Measurements from ENCODE around the gene GNB1L. TPM values are rescaled to one million over a fixed set of nuclear protein-coding genes. Genes with fewer than 3 reads are reported as not detected.

Gene GNB1L
- polyA plus RNA-seq, 1 donor, result 4.4 TPM

- Histone ChIP-seq H3K27ac (ENCODE audit: low read length) (no peak overlapping the region), H3K4me3 (ENCODE audit: low read length) (no peak overlapping the region), H3K9me3 (ENCODE audit: control insufficient read depth, low read depth, low read length) (peaks cover 8% of the 10 kb centered on the region), H3K36me3 (ENCODE audit: control insufficient read depth, insufficient read depth, low read length) (no peaks in the 10 kb centered on the region), H3K4me1 (ENCODE audit: control insufficient read depth, insufficient read depth, low read length) (no peaks in the 10 kb centered on the region), H3K27me3 (ENCODE audit: control insufficient read depth, insufficient read depth, low read length) (no peaks in the 10 kb centered on the region)
- DNase-seq, result no peak
- 100% methylated on average over 1 of the region's 6 CpGs for WGBS (ENCODE audit: insufficient coverage, low lambda C conversion rate)
These were observed 64.8 kb downstream of the GNB1L start for GRCh38 chr22:19789828-19790227.

- no peak for DNase-seq
- Histone ChIP-seq H3K9me3 (ENCODE audit: control insufficient read depth, low read depth, low read length) (peaks cover 8% of the 10 kb centered on the region), H3K27ac (ENCODE audit: low read length) (no peak overlapping the region), H3K36me3 (ENCODE audit: control insufficient read depth, insufficient read depth, low read length) (no peaks in the 10 kb centered on the region), H3K27me3 (ENCODE audit: control insufficient read depth, insufficient read depth, low read length) (no peaks in the 10 kb centered on the region), H3K4me3 (ENCODE audit: low read length) (no peak overlapping the region), H3K4me1 (ENCODE audit: control insufficient read depth, insufficient read depth, low read length) (no peaks in the 10 kb centered on the region)
- WGBS (ENCODE audit: insufficient coverage, low lambda C conversion rate), result no CpG with 5 or more reads among the region's 16 CpGs
These were observed 65.3 kb downstream of the GNB1L start for GRCh38 chr22:19789406-19789805.

GRCh38 chr22:19788661-19789225, 65.9 kb downstream of the GNB1L start:
- peaks cover 8% of the 10 kb centered on the region for H3K9me3 ChIP-seq (ENCODE audit: control insufficient read depth, low read depth, low read length)
- H3K27ac ChIP-seq (ENCODE audit: low read length), result no peak overlapping the region
- WGBS (ENCODE audit: insufficient coverage, low lambda C conversion rate), result no CpG with 5 or more reads among the region's 34 CpGs
- no peak for DNase-seq
- H3K4me3 ChIP-seq (ENCODE audit: low read length), result no peak overlapping the region
- H3K4me1 ChIP-seq (ENCODE audit: control insufficient read depth, insufficient read depth, low read length), result no peaks in the 10 kb centered on the region
- H3K27me3 ChIP-seq (ENCODE audit: control insufficient read depth, insufficient read depth, low read length), result no peaks in the 10 kb centered on the region
- H3K36me3 ChIP-seq (ENCODE audit: control insufficient read depth, insufficient read depth, low read length), result no peaks in the 10 kb centered on the region

- Histone ChIP-seq H3K9me3 (ENCODE audit: control insufficient read depth, low read depth, low read length) (peaks cover 8% of the 10 kb centered on the region), H3K36me3 (ENCODE audit: control insufficient read depth, insufficient read depth, low read length) (no peaks in the 10 kb centered on the region), H3K27ac (ENCODE audit: low read length) (no peak overlapping the region), H3K27me3 (ENCODE audit: control insufficient read depth, insufficient read depth, low read length) (peaks cover 3% of the 10 kb centered on the region), H3K4me3 (ENCODE audit: low read length) (no peak overlapping the region), H3K4me1 (ENCODE audit: control insufficient read depth, insufficient read depth, low read length) (no peaks in the 10 kb centered on the region)
- WGBS (ENCODE audit: insufficient coverage, low lambda C conversion rate), result no CpG with 5 or more reads among the region's 9 CpGs
- no peak for DNase-seq
These were observed 66.9 kb downstream of the GNB1L start for GRCh38 chr22:19787849-19788141.

GRCh38 chr22:19786959-19787848, 67.5 kb downstream of the GNB1L start:
- Histone ChIP-seq H3K36me3 (ENCODE audit: control insufficient read depth, insufficient read depth, low read length) (no peaks in the 10 kb centered on the region), H3K27me3 (ENCODE audit: control insufficient read depth, insufficient read depth, low read length) (peaks cover 7% of the 10 kb centered on the region), H3K4me3 (ENCODE audit: low read length) (no peak overlapping the region), H3K9me3 (ENCODE audit: control insufficient read depth, low read depth, low read length) (peaks cover 8% of the 10 kb centered on the region), H3K4me1 (ENCODE audit: control insufficient read depth, insufficient read depth, low read length) (no peaks in the 10 kb centered on the region), H3K27ac (ENCODE audit: low read length) (no peak overlapping the region)
- no CpG with 5 or more reads among the region's 28 CpGs for WGBS (ENCODE audit: insufficient coverage, low lambda C conversion rate)
- DNase-seq, result no peak

GRCh38 chr22:19786264-19786585, 68.4 kb downstream of the GNB1L start:
- H3K4me3 ChIP-seq (ENCODE audit: low read length), result no peak overlapping the region
- no CpG with 5 or more reads among the region's 6 CpGs for WGBS (ENCODE audit: insufficient coverage, low lambda C conversion rate)
- DNase-seq, result no peak
- peaks cover 4% of the 10 kb centered on the region for H3K9me3 ChIP-seq (ENCODE audit: control insufficient read depth, low read depth, low read length)
- H3K27me3 ChIP-seq (ENCODE audit: control insufficient read depth, insufficient read depth, low read length), result peaks cover 9% of the 10 kb centered on the region
- H3K27ac ChIP-seq (ENCODE audit: low read length), result no peak overlapping the region
- no peaks in the 10 kb centered on the region for H3K36me3 ChIP-seq (ENCODE audit: control insufficient read depth, insufficient read depth, low read length)
- H3K4me1 ChIP-seq (ENCODE audit: control insufficient read depth, insufficient read depth, low read length), result no peaks in the 10 kb centered on the region

- H3K9me3 ChIP-seq (ENCODE audit: control insufficient read depth, low read depth, low read length), result peaks cover 4% of the 10 kb centered on the region
- WGBS (ENCODE audit: insufficient coverage, low lambda C conversion rate), result no CpG with 5 or more reads among the region's 22 CpGs
- no peak for DNase-seq
- H3K4me3 ChIP-seq (ENCODE audit: low read length), result no peak overlapping the region
- H3K36me3 ChIP-seq (ENCODE audit: control insufficient read depth, insufficient read depth, low read length), result no peaks in the 10 kb centered on the region
- peaks cover 9% of the 10 kb centered on the region for H3K27me3 ChIP-seq (ENCODE audit: control insufficient read depth, insufficient read depth, low read length)
- H3K4me1 ChIP-seq (ENCODE audit: control insufficient read depth, insufficient read depth, low read length), result no peaks in the 10 kb centered on the region
- no peak overlapping the region for H3K27ac ChIP-seq (ENCODE audit: low read length)
These were observed 69.0 kb downstream of the GNB1L start for GRCh38 chr22:19785461-19786263.

GRCh38 chr22:19784384-19785175, 70.1 kb downstream of the GNB1L start:
- Histone ChIP-seq H3K4me1 (ENCODE audit: control insufficient read depth, insufficient read depth, low read length) (no peaks in the 10 kb centered on the region), H3K27ac (ENCODE audit: low read length) (no peak overlapping the region), H3K27me3 (ENCODE audit: control insufficient read depth, insufficient read depth, low read length) (peaks cover 16% of the 10 kb centered on the region), H3K9me3 (ENCODE audit: control insufficient read depth, low read depth, low read length) (peaks cover 4% of the 10 kb centered on the region), H3K36me3 (ENCODE audit: control insufficient read depth, insufficient read depth, low read length) (no peaks in the 10 kb centered on the region), H3K4me3 (ENCODE audit: low read length) (no peak overlapping the region)
- DNase-seq, result no peak
- WGBS (ENCODE audit: insufficient coverage, low lambda C conversion rate), result no CpG with 5 or more reads among the region's 33 CpGs

- H3K27me3 ChIP-seq (ENCODE audit: control insufficient read depth, insufficient read depth, low read length), result peaks cover 21% of the 10 kb centered on the region
- no peaks in the 10 kb centered on the region for H3K9me3 ChIP-seq (ENCODE audit: control insufficient read depth, low read depth, low read length)
- no peak overlapping the region for H3K4me3 ChIP-seq (ENCODE audit: low read length)
- H3K27ac ChIP-seq (ENCODE audit: low read length), result no peak overlapping the region
- WGBS (ENCODE audit: insufficient coverage, low lambda C conversion rate), result 80% methylated on average over 1 of the region's 24 CpGs
- H3K36me3 ChIP-seq (ENCODE audit: control insufficient read depth, insufficient read depth, low read length), result no peaks in the 10 kb centered on the region
- no peaks in the 10 kb centered on the region for H3K4me1 ChIP-seq (ENCODE audit: control insufficient read depth, insufficient read depth, low read length)
- DNase-seq, result no peak
These were observed 70.9 kb downstream of the GNB1L start for GRCh38 chr22:19783586-19784383.
